GM20000 (cell line): Measurements from ENCODE around the gene CLPX.
"Not testable (repeated sequence)": the region's sequence is repeated elsewhere in the genome, so short reads cannot be mapped to it uniquely, and the experiment has no call there.

Experiments used
- DNase-seq: peaks from one replicate; pipeline ENCODE4 v3.0.0; 2012; ENCODE audit warnings: low spot score
- CTCF ChIP-seq: IDR thresholded peaks from 2 replicates; pipeline ENCODE4 v1.5.1; 2012; ENCODE audit warnings: mild to moderate bottlenecking, control low read depth; ENCODE audit errors: extremely low read depth, missing control alignments

The CLPX gene

GRCh38 chr15:65184868-65185717 lies at the start of gene CLPX:
TSS of gene CLPX (minus strand) at chr15:65185342. CDS start at chr15:65185153, 189 bp downstream.
- TF ChIP-seq CTCF, result no peak

GRCh38 chr15:65233696-65234095 lies 48.6 kb upstream of the CLPX start:
- DNase-seq, result no peak
- no peak for TF ChIP-seq CTCF

More at GRCh38 chr15:65184868-65185717, at the start of gene CLPX:
- peak; percentile 93 for DNase-seq

- no peak for TF ChIP-seq CTCF
- DNase-seq, result no peak
These were observed 47.4 kb upstream of the CLPX start for GRCh38 chr15:65232520-65232919.

- no peak for TF ChIP-seq CTCF
- DNase-seq, result no peak
These were observed 46.2 kb upstream of the CLPX start for GRCh38 chr15:65231306-65231705.

- DNase-seq, result not testable (repeated sequence)
These were observed 41.8 kb upstream of the CLPX start for GRCh38 chr15:65226901-65227300.

GRCh38 chr15:65226221-65226620 lies 41.1 kb upstream of the CLPX start:
- no peak for TF ChIP-seq CTCF
- DNase-seq, result no peak

- DNase-seq, result no peak
These were observed 38.9 kb upstream of the CLPX start for GRCh38 chr15:65223996-65224395.

More at GRCh38 chr15:65223996-65224395, 38.9 kb upstream of the CLPX start:
- no peak for TF ChIP-seq CTCF
